ENCODE results near the gene SORCS3. TPM values are rescaled to one million over a fixed set of nuclear protein-coding genes. Genes with fewer than 3 reads are reported as not detected.

The SORCS3 gene
- total RNA-seq, 1 experiment from 2014 or later = not detected

- Histone ChIP-seq H3K79me2 (ENCODE audit: low read length) (no peaks in the 10 kb centered on the region), H3K4me2 (ENCODE audit: low read length) (no peak overlapping the region), H4K20me1 (ENCODE audit: low read length) (no peaks in the 10 kb centered on the region), H3K36me3 (ENCODE audit: low read depth, low read length) (no peaks in the 10 kb centered on the region), H3K4me1 (ENCODE audit: insufficient read depth, low read length) (no peaks in the 10 kb centered on the region), H3K9me2 (replicated peaks; ENCODE audit: low read length) (no peaks in the 10 kb centered on the region), H3K27me3 (ENCODE audit: low read length) (no peaks in the 10 kb centered on the region), H2AFZ (ENCODE audit: low read length) (no peak overlapping the region), H3K9me3 (ENCODE audit: low read length) (no peaks in the 10 kb centered on the region), H3K27ac (ENCODE audit: low read length) (no peak overlapping the region), H3K4me3 (ENCODE audit: low read length) (no peak overlapping the region), H3F3A (ENCODE audit: low read length, unreplicated experiment) (no peaks in the 10 kb centered on the region), H3K9ac (ENCODE audit: low read length) (no peak overlapping the region)
- TF ChIP-seq EZH2 (IDR thresholded peaks at IDR 0.05; ENCODE audit: low read length, unreplicated experiment) = no peak
- no peak for TF ChIP-seq CTCF (conservative IDR thresholded peaks at IDR 0.05; ENCODE audit: low read depth, low read length)
- no peak for TF ChIP-seq EZH2phosphoT487 (IDR thresholded peaks at IDR 0.05; ENCODE audit: borderline replicate concordance, low read length)
- POLR2A ChIA-PET (ENCODE audit: unreplicated experiment) = no interaction called here
- no peak for ATAC-seq
- intact Hi-C loops (cut with micrococcal nuclease) = no loop called here
- BruUV-seq (replicated peaks) = no TSS peak
- DNase-seq = no peak
- CTCF ChIA-PET = no interaction called here
These were observed 626.0 kb downstream of the SORCS3 start for GRCh38 chr10:105266966-105267539.

- H3K4me1 ChIP-seq (ENCODE audit: insufficient read depth, low read length) = no peaks in the 10 kb centered on the region
- BruUV-seq (replicated peaks) = no TSS peak
- H3K4me2 ChIP-seq (ENCODE audit: low read length) = no peak overlapping the region
- DNase-seq (no peak), ATAC-seq (no peak)
- CTCF ChIA-PET = no interaction called here
- no peaks in the 10 kb centered on the region for H3K27me3 ChIP-seq (ENCODE audit: low read length)
- H3F3A ChIP-seq (ENCODE audit: low read length, unreplicated experiment) = no peaks in the 10 kb centered on the region
- H3K9me2 ChIP-seq (replicated peaks; ENCODE audit: low read length) = no peaks in the 10 kb centered on the region
- intact Hi-C loops (cut with micrococcal nuclease) = no loop called here
- H2AFZ ChIP-seq (ENCODE audit: low read length) = no peak overlapping the region
- TF ChIP-seq EZH2phosphoT487 (IDR thresholded peaks at IDR 0.05; ENCODE audit: borderline replicate concordance, low read length) = no peak
- H3K36me3 ChIP-seq (ENCODE audit: low read depth, low read length) = no peaks in the 10 kb centered on the region
- H4K20me1 ChIP-seq (ENCODE audit: low read length) = no peaks in the 10 kb centered on the region
- H3K4me3 ChIP-seq (ENCODE audit: low read length) = no peak overlapping the region
- POLR2A ChIA-PET (ENCODE audit: unreplicated experiment) = no interaction called here
- H3K9ac ChIP-seq (ENCODE audit: low read length) = no peak overlapping the region
- H3K27ac ChIP-seq (ENCODE audit: low read length) = no peak overlapping the region
- no peaks in the 10 kb centered on the region for H3K79me2 ChIP-seq (ENCODE audit: low read length)
- no peaks in the 10 kb centered on the region for H3K9me3 ChIP-seq (ENCODE audit: low read length)
These were observed 627.9 kb downstream of the SORCS3 start for GRCh38 chr10:105268961-105269360.

- H3K4me3 ChIP-seq (ENCODE audit: low read length) = no peak overlapping the region
- H3K9ac ChIP-seq (ENCODE audit: low read length) = no peak overlapping the region
- H3K4me1 ChIP-seq (ENCODE audit: insufficient read depth, low read length) = no peaks in the 10 kb centered on the region
- TF ChIP-seq EZH2phosphoT487 (IDR thresholded peaks at IDR 0.05; ENCODE audit: borderline replicate concordance, low read length) (no peak), EZH2 (IDR thresholded peaks at IDR 0.05; ENCODE audit: low read length, unreplicated experiment) (no peak), CTCF (conservative IDR thresholded peaks at IDR 0.05; ENCODE audit: low read depth, low read length) (no peak)
- H3K9me3 ChIP-seq (ENCODE audit: low read length) = no peaks in the 10 kb centered on the region
- no TSS peak for BruUV-seq (replicated peaks)
- DNase-seq (no peak), ATAC-seq (no peak)
- intact Hi-C loops (cut with micrococcal nuclease) = no loop called here
- ChIA-PET CTCF (no interaction called here), POLR2A (ENCODE audit: unreplicated experiment) (no interaction called here)
- H3K36me3 ChIP-seq (ENCODE audit: low read depth, low read length) = no peaks in the 10 kb centered on the region
- H3K27ac ChIP-seq (ENCODE audit: low read length) = no peak overlapping the region
- H2AFZ ChIP-seq (ENCODE audit: low read length) = no peak overlapping the region
- no peaks in the 10 kb centered on the region for H3F3A ChIP-seq (ENCODE audit: low read length, unreplicated experiment)
- no peak overlapping the region for H3K4me2 ChIP-seq (ENCODE audit: low read length)
- H3K27me3 ChIP-seq (ENCODE audit: low read length) = no peaks in the 10 kb centered on the region
- no peaks in the 10 kb centered on the region for H4K20me1 ChIP-seq (ENCODE audit: low read length)
- no peaks in the 10 kb centered on the region for H3K79me2 ChIP-seq (ENCODE audit: low read length)
- no peaks in the 10 kb centered on the region for H3K9me2 ChIP-seq (replicated peaks; ENCODE audit: low read length)
These were observed 628.6 kb downstream of the SORCS3 start for GRCh38 chr10:105269689-105270088.

Measured in PC-3 (cell line).